ENCODE results near the gene NPC2.

NPC2 gene

DNA sequence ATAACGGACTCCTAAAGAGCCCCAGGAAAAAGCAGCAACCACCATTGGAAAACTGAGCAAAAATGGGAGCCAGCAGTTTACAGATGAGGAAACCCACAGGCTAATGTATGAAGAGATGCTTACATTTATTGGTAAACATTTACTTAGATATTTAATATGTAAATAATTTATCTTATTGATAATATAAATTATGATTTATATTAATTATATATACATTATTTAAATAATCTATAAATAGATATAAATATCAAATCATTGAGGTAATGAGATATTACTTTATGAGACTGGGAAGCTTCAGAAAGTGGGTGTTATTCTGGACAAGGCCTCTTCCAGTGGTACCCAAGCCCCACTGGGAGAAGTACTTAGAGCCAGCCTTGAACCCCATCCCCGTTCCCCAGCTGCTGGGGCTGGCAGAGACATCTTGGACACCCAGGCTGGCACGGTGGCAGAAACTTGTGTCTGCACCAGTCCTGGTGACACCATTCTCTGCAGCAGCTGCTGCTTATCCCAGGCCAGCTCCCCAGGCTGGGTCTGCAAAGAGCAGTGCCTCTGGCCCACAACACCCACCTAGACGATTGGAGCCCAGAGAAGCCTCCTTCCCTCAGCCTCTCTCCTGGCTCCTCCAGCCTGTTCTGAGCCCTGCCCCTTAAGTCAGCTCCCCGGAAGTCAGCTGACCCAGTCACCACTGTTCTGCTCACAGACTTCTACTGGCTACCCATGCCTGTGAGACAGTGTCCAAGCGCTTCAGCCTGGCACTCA lies 26.4 kb upstream of the NPC2 start:
- DNase-seq (ENCODE audit: low spot score): no peak

DNA sequence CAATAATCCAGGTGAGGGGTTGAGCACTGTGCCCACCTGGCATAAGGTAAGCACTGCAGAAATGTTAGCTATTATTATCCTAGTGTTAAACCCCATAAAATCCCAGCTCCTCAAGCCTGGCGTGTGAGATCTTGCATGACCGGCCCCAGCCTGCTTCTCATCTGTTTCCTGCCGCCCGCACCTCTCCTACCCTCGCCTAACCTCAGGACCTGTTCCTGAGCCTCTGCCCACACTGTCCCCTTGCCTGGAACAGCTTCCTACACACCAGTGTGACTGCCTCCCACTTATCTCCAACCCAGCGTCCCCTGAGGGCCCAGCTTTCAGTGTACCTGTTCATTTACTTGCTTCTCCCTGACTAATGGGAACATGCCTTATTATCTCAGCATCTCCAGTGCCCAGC lies 25.1 kb upstream of the NPC2 start:
- no peak for DNase-seq (ENCODE audit: low spot score)

DNA sequence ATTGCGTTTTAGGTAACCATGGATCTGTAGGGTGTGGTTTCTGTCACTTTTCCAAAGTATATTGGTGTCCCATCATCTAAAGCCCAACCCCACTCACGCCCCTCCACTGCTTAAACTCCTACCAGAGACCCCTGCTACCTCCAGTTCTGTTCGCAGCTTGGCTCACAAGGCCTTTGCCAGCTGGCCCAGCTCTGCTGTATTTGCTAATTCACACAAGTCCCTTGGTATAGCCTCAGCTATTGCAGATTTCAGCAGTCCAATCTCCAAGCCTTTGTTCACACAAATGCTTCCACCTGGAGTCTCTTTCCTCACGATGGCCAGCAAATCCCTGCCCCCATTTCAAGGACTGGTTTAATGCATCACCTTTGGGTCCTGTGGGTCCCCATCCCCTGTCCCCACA lies 24.6 kb upstream of the NPC2 start:
- DNase-seq (ENCODE audit: low spot score): no peak

DNA sequence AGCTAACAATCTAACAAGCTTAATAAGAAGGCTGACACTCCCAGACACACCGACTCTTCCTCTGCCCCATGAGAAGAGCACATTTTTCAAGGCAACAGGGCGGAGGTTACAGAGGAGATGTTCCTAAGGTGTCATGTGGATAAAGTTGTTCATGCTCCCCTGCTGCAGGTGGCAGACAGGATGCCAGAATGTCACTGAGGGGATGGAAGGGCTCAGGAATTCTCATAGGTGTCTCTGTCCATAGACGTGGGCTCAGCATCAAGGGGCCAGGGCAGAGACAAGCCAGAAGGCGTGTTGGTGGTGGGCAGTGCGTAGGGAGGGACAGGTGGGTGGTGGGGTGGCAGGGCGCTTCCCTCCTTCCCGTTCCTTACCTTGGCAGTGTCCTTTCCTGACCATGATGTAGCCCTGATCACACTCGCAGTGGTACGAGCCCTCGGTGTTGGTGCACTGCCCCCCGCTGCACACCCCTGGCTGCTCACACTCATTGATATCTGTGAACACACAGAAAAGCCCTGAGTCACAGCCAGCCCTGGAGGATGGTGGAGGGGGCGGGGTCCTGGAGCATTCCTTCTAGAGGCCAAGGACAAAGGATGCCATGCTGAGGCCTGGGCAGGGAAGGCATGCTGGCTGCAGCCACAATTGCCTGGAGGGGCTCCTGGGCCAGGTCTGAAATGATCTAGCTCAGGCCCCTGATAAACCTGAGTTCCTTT lies 23.5 kb upstream of the NPC2 start:
- no peak for DNase-seq (ENCODE audit: low spot score)

DNA sequence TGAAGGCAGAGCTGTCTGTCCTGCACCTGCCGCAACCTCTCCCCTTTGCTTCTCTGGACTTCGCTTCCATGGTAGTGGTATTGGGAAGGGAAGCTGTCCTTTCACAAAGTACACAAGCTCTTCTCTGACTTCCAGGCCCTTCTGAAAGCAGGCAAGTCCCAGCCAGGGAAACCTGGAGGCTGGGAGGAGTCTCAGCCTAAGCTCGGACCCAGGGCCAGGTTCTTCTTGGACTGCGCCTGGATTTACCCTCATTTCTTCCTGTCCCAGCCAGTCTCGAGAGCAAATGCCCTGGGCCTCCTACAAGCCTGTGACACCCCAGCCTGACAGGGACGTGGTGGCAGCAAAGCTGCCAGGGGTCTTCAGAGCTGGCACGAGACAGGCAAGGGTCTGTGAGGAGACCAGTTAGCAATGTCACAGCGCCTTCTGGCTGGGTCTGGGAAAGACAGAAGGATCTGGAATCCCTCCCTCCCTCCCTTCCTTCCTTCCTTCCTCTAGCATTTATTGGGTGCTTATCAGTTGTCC lies 22.8 kb upstream of the NPC2 start:
- no peak for DNase-seq (ENCODE audit: low spot score)

DNA sequence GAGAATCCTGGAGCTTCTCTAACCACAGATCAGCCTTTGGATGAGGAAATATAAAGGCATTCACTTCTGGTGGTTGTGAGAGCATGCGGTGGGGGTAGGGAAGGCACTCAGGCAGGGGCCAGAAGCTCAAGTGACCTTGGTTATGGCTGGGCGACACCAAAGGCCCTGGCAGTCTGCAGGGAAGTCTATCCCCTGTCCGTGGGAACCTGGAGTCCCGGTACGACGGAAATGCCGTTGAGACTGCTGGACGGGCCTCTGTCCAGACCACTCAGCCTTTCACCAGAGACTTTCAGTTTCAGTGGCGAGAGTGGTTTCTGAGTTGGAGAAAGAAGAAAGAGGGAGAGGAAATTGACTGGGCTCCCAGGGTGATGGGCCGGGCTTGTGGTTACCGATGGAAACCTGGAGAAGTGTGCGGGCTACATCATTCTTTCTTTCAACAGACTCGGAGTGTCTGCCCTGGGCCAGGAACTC lies 21.4 kb upstream of the NPC2 start:
- no peak for DNase-seq (ENCODE audit: low spot score)

DNA sequence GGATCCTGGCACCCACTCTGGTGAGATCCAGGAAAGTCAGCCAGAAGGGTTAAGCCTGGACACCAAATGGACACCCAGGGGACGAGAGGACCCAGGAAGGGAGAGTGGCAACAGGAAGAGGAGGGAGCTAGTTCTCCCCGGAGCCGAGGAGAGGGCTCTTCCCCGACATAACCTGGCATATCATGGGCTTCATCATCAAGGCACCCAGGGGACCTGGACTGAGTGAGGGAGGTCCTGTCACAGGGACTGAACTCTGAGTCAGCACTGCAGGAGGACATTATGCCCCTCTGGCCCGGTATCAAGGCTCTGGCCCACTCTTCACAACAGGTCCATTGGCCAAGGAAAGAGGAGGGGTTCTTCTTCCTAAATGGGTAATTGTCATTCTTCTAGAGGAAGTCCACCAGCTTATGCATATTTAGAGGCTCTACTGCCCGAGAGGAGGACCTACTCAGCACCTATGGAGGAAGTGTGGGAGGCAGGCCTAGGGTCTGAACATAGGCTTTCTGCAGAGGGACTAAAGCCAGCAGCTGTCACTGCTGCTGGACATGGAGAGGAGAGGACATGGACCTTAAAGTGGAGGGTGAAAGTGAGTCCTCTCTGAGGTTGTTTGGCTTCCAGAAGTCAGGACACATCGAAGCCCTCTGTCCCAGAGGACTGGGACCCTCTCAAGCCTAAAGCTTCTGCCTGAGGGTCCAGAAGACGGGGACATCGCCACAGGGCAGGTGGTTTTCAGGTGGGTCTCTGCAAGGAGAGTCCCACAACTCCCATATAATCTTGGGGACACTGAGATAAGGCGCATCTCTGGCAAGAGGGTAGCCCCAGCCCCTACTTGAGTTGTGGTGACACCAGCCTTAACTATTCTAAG lies 19.1 kb upstream of the NPC2 start:
- no peak for DNase-seq (ENCODE audit: low spot score)

DNA sequence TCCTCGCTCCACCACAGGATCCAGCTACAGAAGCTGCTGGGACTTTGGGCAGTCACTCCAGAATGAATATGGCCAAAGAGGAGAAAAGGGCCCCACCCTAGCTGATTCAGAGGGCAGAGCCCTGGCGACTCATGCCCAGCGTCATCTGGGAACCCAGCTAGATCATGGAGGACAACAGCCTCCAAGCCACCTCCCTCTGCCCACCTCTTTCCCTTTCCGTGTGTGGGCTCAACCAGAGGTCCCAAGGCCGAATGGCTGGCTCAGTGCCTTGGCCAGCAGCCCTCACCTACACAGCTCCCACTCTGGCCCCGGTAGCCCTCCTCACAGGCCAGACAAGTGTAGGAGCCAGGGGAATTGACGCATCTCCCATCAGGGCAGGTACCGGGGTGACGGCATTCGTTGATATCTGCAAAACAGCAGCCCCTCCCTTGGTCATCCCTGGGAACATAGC lies 17.9 kb upstream of the NPC2 start:
- DNase-seq (ENCODE audit: low spot score): no peak

DNA sequence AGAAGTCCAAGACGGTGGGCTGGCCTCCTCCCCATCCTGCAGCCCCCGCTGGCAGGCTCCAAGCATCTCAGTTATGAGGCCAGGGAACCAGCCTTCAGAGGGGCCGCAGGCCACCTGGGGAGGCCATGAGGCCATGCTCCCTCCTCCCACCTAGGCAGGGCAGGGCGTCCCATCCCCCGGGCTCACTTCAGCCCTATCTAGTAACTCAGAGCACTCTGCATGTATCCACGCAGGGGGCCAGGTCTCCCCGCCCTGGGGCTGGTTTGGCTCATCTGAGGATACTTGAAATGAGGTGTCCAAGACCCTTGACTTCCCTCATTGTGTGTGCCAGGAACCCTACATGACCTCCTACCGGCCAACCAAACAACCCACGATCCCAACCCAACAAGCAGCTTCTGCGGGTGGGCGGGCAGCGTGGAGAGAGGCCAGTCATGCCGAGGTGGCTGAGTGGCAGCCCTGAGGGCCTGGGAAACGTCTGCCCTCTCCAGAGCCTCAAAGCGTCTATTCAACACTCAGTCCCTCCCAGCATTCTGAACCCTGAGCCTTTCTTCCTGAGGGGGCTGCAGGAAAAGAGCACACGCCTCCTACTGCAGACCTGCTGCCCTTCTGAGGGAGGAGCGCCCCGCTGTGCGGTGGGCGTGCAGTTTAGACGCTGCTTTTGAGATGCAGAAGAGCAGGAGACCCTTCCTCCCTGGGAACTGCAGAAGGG lies 17.3 kb upstream of the NPC2 start:
- no peak for DNase-seq (ENCODE audit: low spot score)

DNA sequence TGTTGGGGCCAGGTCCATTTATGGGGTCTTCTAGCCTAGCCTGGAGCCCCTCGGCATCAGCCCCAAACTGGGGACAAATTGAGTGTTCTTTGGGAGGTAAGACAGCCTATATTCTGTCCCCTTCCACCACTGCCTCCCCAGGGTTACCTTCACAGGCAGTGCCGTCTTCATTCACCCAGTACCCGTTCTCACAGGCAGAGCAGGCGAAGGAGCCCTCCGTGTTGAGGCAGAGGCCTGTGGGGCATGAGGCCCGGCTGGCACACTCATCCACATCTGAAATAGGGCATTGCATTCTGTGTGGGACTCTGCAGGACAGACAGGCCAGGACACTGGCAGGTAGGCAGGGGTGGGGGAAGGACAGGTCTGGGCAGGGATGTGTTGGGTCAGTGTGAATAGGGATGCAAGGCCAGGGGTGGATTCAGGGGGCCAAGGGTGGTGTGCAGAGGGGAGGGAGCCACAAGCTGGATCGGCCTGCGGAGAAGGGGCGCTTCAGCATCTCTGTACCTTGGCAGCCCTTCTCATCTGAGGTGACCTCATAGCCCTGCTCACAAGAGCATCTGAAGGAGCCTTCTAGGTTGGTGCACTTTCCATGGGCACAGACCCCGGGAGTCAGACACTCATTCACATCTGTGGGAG lies 16.6 kb upstream of the NPC2 start:
- no peak for DNase-seq (ENCODE audit: low spot score)

DNA sequence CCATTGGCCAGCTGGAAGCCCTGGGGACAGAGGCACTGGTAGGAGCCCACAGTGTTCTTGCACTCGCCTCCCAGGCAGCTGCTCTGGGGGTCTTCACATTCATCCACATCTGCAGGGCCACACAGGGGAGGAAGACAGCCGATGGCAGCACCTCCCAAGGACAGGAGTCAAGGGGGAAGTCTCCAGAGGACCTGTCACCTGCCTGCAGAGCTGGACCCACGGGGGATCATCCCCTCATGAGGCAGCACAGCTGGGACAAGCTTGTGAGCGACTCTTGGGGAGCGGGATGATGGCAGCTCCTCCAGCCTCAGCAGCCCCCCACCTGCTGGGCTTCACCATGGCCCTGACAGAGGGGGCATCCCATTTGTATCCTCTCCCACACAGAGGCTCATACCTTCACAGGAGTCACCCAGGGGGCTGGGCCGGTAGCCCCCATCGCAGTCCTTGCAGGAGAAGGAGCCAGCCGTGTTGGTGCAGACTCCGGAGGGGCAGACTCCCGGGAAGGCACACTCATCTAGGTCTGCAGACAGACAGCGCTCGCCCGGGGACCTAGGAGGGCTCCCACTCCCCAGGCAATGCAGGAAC lies 15.8 kb upstream of the NPC2 start:
- no peak for DNase-seq (ENCODE audit: low spot score)

DNA sequence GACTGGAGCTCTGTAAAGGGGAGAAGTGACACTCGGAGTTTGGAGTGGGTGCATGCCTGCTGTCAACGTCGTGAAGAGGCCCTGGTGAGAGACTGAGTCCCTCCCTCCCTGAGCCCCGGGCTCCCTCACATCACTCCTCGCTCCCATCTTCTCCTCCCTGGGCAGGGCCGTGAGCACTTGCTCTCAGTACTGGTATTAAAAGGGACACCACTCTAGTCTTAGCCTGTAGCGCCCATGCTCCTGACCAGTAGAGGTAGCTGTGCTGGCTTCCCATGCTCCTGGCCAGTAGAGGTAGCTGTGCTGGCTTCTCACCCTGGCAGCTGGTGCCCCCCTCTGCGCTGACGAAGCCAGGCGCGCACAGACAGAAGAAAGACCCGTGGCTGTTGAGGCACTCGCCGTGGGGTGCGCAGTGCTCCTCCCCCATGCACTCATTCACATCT lies 15.2 kb upstream of the NPC2 start:
- DNase-seq (ENCODE audit: low spot score): no peak

DNA sequence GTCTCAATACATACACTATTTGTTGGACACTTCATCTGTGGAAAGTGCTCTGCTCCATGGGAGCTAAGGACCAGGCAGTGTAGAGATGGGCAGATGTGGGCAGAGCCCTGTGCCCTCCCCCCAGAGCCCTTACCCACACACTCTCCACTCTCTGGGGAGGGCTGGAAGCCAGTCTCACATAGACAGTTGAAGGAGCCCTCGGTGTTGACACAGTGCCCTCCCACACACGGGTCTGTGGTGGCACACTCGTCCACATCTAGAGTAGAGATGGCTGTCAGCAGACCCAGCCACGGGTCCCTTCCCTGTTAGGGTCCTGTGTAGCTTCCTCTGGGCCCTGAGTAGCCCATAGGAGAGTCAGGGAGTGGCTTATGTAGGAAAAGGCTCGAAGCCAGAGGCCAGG lies 14.7 kb upstream of the NPC2 start:
- no peak for DNase-seq (ENCODE audit: low spot score)

DNA sequence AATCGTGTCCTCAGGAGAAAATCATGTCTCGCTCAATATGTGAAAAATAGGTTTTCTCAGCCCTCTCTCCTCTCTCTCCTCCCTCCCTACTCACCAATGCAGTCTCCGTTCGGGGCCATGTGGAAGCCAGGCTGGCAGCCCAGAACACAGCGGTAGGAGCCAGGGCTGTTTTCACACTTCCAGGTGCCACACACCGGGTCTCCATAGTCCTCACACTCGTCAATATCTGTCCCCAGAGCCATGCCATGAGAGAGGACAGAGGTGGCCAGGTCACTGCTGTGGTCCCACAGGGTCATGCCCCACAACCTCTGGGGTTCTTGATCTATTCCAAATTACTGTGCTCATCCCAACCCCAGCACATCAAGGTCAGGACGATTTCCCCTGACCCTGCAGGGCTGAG lies 14.0 kb upstream of the NPC2 start:
- DNase-seq (ENCODE audit: low spot score): no peak

DNA sequence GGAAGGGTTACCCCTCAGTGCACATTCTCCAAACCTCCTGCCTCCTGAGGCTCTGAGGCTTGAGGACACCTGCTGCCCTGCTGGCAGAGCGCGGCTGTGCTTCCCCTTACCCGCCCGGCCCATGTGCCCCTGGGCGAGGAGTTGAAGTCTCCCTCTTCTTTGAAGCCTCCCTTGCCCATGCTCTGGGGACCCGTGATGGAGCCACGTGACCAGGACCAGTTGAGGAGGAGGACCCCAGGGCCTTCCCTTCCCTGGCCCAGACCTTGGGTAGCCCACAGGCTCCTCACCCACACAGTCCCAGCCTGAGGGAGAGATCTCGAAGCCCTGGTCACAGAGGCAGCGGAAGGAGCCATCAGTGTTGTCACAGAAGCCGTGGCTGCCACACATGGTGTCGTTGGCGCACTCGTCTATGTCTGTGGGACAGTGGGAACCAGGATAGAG lies 13.3 kb upstream of the NPC2 start:
- DNase-seq (ENCODE audit: low spot score): no peak

DNA sequence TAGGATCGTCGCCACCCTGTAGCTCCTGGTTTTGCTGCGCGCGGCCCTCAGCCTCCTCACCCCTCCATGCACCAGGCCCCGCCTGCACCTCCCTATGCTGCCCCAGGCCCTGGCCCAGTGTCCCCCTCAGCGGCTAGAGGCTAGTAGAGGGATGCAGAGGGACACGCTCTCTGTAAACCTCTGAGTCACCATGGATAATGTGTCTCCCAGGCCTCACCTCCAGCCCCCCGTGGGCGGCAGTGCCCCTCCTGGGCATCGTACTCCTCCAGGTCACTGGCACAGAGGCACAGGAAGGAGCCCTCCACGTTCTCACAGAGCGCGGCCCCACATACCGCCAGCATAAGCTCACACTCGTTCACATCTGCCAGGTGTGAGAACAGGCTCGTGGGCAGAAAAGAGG lies 12.7 kb upstream of the NPC2 start:
- DNase-seq (ENCODE audit: low spot score): no peak

DNA sequence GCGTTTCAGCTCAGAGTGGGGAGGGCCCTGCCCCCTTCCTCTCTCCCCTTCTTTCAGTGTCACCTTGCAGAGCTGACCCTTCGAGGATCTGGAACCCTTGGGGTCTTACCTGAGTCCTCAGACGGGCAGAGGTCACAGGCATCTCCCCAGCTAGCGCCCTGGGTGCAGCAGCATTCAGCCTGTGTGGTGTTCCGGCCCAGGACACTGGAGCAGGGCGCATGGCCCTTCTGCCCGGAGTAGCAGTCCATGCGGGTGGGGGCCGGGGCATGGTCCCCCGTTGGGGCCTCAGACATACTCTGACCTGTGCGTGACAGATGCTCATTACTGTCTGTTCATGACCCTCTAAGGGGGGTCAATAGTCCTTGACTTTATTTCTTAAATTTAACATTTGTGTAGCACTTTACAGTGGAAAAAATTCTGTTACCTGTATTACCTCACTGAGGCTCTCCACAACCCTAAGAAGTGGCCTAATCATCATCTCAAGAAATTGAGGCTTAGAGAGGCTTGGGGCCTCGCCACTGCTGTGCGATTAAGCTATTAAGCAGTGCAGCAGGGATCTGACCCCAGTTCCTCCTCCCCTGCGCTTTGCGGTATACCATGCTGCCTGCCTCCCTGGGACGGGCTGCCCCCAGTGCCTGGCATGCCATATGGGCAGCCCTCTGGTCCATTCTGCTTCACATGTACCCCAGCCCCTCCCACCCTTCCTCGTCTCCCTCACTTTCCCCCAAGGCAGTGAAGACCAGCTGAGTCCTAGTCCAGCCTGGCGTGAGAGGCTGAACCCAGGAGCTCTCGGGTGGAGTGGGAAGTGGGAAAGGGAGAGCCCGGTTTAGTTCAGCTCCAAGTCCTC lies 12.0 kb upstream of the NPC2 start:
- DNase-seq (ENCODE audit: low spot score): no peak

DNA sequence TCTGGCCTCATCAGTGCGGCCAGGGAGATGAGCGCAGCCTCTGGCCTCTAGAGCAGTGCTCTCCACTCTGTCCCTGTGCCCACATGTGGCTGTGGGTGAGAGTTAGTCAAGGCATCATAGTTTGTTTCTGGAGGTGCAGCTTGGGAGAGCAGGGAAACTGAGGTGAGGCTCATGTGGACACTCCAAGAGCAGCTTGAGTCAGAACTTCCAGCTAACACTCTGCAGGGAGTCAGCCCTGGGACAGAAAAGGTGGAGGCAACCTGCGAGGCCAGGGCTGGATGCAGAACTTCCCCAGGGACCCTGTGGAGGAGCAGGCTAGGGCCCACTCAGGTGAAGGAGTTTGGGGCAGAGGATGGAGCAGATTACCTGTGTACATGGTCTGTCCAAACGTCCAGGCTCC lies 11.3 kb upstream of the NPC2 start:
- DNase-seq (ENCODE audit: low spot score): no peak

DNA sequence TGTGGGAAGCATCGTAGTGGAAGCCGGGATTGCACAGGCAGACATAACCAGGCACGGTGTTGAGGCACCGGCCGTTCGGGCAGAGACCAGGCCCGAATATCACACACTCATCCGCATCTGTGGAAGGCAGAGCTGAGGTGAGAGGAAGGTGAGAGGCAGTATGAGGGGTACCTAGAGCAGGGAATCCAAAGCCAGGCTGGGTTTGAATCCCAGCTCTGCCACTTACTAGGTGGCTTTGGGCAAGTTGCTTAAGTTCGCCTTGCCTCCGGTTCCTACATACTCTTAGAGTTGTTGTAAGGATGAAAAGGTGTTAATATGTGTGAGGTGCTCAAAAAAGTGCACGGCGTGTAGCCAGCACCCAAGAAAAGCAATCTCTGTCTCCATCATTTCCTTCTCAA lies 10.8 kb upstream of the NPC2 start:
- DNase-seq (ENCODE audit: low spot score): no peak
